Neural crest cell (in vitro differentiated cells): ENCODE data around the gene GAS6. TPM values are rescaled to one million over a fixed set of nuclear protein-coding genes. Genes with fewer than 3 reads are reported as not detected.

Source experiments
- DNase-seq: peaks from one replicate; pipeline ENCODE4 v3.0.0; 2021; ENCODE audit warnings: low read depth, mixed read lengths, low spot score
- H3K27ac Mint-ChIP-seq: one replicate; pipeline ENCODE4 v1.8.0; 2021; ENCODE audit warnings: mild to moderate bottlenecking, mixed read lengths; ENCODE audit not compliant: unreplicated experiment
- H3K27me3 Mint-ChIP-seq: 2 replicates; pipeline ENCODE4 v1.8.0; 2021; ENCODE audit warnings: low read depth, mild to moderate bottlenecking, mixed read lengths
- H3K36me3 Mint-ChIP-seq: 2 replicates; pipeline ENCODE4 v1.8.0; 2021; ENCODE audit warnings: low read depth, mild to moderate bottlenecking, mixed read lengths
- H3K4me1 Mint-ChIP-seq: 2 replicates; pipeline ENCODE4 v1.8.0; 2021; ENCODE audit warnings: mixed read lengths
- H3K4me3 Mint-ChIP-seq: one replicate; pipeline ENCODE4 v1.8.0; 2021; ENCODE audit warnings: mild to moderate bottlenecking, mixed read lengths
- H3K9me3 Mint-ChIP-seq: 2 replicates; pipeline ENCODE4 v1.8.0; 2021; ENCODE audit warnings: mixed read lengths
- CTCF ChIP-seq: fragments of 200-600 bp; sonication (generic); conservative IDR thresholded peaks from 2 replicates; pipeline ENCODE4 v1.5.0; 2021; ENCODE audit warnings: antibody characterized with exemption, mild to moderate bottlenecking
- total RNA-seq: library from RNA; stranded (reverse); gene quantifications from 2 replicates; pipeline ENCODE4 v1.2.1, GENCODE V29; 2021

GAS6 gene
- total RNA-seq, 1 donor from 2014 or later = 9.0 TPM

GRCh38 chr13:113864273-113864890, 506 bp upstream of the GAS6 start:
- H3K4me3 Mint-ChIP-seq = peak overlapping the region; percentile 78
- peaks cover 2% of the 10 kb centered on the region for H3K36me3 Mint-ChIP-seq
- peaks cover 1% of the 10 kb centered on the region for H3K9me3 Mint-ChIP-seq
- peaks cover 58% of the 10 kb centered on the region for H3K27me3 Mint-ChIP-seq
- no peak overlapping the region for H3K27ac Mint-ChIP-seq
- no peak for TF ChIP-seq CTCF
- DNase-seq = no peak
- H3K4me1 Mint-ChIP-seq = peaks cover 42% of the 10 kb centered on the region

GRCh38 chr13:113862931-113863523, 849 bp downstream of the GAS6 start:
- Mint-ChIP-seq H3K4me1 (peaks cover 54% of the 10 kb centered on the region), H3K9me3 (peaks cover 7% of the 10 kb centered on the region), H3K36me3 (peaks cover 3% of the 10 kb centered on the region), H3K4me3 (peak overlapping the region; percentile 56), H3K27ac (no peak overlapping the region), H3K27me3 (peaks cover 59% of the 10 kb centered on the region)
- TF ChIP-seq CTCF = no peak
- no peak for DNase-seq

GRCh38 chr13:113862191-113862930, 1.5 kb downstream of the GAS6 start:
- Mint-ChIP-seq H3K27me3 (peaks cover 59% of the 10 kb centered on the region), H3K9me3 (peaks cover 7% of the 10 kb centered on the region), H3K4me1 (peaks cover 56% of the 10 kb centered on the region), H3K4me3 (peak overlapping the region; percentile 84), H3K27ac (no peak overlapping the region), H3K36me3 (peaks cover 3% of the 10 kb centered on the region)
- DNase-seq = no peak
- no peak for TF ChIP-seq CTCF

GRCh38 chr13:113861433-113862030, 2.3 kb downstream of the GAS6 start:
- H3K36me3 Mint-ChIP-seq = peaks cover 3% of the 10 kb centered on the region
- peaks cover 64% of the 10 kb centered on the region for H3K4me1 Mint-ChIP-seq
- peak overlapping the region; percentile 67 for H3K4me3 Mint-ChIP-seq
- H3K9me3 Mint-ChIP-seq = peaks cover 7% of the 10 kb centered on the region
- no peak overlapping the region for H3K27ac Mint-ChIP-seq
- no peak for TF ChIP-seq CTCF
- H3K27me3 Mint-ChIP-seq = peaks cover 56% of the 10 kb centered on the region
- no peak for DNase-seq

- Mint-ChIP-seq H3K9me3 (peaks cover 7% of the 10 kb centered on the region), H3K27ac (no peak overlapping the region), H3K4me1 (peaks cover 64% of the 10 kb centered on the region), H3K36me3 (peaks cover 3% of the 10 kb centered on the region), H3K27me3 (peaks cover 51% of the 10 kb centered on the region), H3K4me3 (peak overlapping the region; percentile 69)
- no peak for DNase-seq
- no peak for TF ChIP-seq CTCF
These were observed 3.0 kb downstream of the GAS6 start for GRCh38 chr13:113860665-113861432.
